Measurements from ENCODE around the gene ZNF845. TPM values are rescaled to one million over a fixed set of nuclear protein-coding genes. Genes with fewer than 3 reads are reported as not detected.
"Not testable (repeated sequence)": the region's sequence is repeated elsewhere in the genome, so short reads cannot be mapped to it uniquely, and the experiment has no call there.

The ZNF845 gene
- total RNA-seq, 1 experiment from 2014 or later: 9.9 TPM

GRCh38 chr19:53395840-53396524, 62.4 kb downstream of the ZNF845 start:
- peak overlapping the region; percentile 78 for H3K4me3 ChIP-seq (ENCODE audit: insufficient read depth, low read depth, low read length)
- not testable (repeated sequence) for H3K27me3 ChIP-seq (ENCODE audit: control insufficient read depth, insufficient read depth, low read length); DNase-seq; H3K36me3 ChIP-seq (replicated peaks; ENCODE audit: control insufficient read depth, insufficient read depth, low read length)

DNA sequence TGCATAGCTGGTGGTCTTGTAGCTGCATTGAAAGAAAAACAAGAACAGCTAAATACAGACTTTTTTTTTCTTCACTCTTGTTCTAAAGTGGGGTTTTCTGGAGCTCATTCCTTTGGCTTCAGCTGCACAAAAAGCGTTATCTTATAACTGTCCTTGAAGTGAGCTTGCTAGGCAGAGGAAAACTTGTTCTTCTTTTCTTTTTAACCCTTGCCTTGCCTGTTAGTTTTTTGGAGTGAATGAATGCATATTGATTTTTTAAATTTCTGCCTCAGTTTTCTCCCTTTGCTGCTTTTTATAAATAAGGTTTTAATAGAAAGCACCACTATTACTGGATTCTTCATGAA, 62.9 kb downstream of the ZNF845 start:
- Histone ChIP-seq H3K36me3 (replicated peaks; ENCODE audit: control insufficient read depth, insufficient read depth, low read length) (peaks cover 5% of the 10 kb centered on the region), H3K27me3 (ENCODE audit: control insufficient read depth, insufficient read depth, low read length) (no peaks in the 10 kb centered on the region), H3K4me3 (ENCODE audit: insufficient read depth, low read depth, low read length) (no peak overlapping the region)
- DNase-seq: no peak

DNA sequence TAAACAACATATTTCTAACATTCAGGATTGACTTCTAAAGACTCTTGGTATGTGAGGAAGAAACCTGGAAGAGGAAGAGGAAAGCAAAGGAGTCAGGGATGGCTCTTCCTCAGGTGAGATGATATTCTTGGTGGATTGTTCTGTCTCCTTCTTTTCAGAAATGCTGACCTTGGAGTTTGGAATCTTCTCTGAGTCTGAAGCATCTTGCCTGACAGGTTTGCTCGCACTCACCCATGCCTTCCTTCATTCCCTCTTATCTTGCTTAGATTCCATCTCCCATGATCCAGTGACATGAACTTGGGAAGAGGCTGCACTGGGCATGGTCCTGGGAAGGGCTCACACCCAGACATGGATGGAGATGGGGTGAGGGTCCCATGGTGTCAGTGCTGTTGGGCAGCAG, 64.4 kb downstream of the ZNF845 start:
- not testable (repeated sequence) for H3K27me3 ChIP-seq (ENCODE audit: control insufficient read depth, insufficient read depth, low read length); H3K4me3 ChIP-seq (ENCODE audit: insufficient read depth, low read depth, low read length); DNase-seq
- H3K36me3 ChIP-seq (replicated peaks; ENCODE audit: control insufficient read depth, insufficient read depth, low read length): peaks cover 11% of the 10 kb centered on the region

Other genes starting within 250 kb of the ZNF845 start
- 21.6 and 48.7 TPM in 2 replicates for gene ZNF160, start 230.3 kb upstream of the ZNF845 start, total RNA-seq (2014; rRNA removed; shearing (Covaris generic))
- 5.5 and 9.6 TPM in 2 replicates for gene ZNF415, start 200.8 kb upstream of the ZNF845 start, total RNA-seq (2014; rRNA removed; shearing (Covaris generic))
- gene ZNF347, start 174.7 kb upstream of the ZNF845 start, total RNA-seq (2014; rRNA removed; shearing (Covaris generic)): 7.1 and 9.7 TPM in 2 replicates
- gene ZNF665, start 140.4 kb upstream of the ZNF845 start, total RNA-seq (2014; rRNA removed; shearing (Covaris generic)): 3.9 and 4.0 TPM in 2 replicates
- gene ZNF677, start 78.9 kb upstream of the ZNF845 start, total RNA-seq (2014; rRNA removed; shearing (Covaris generic)): 1.00 and 1.0 TPM in 2 replicates
- not detected in 2 replicates for gene VN1R2, start 75.5 kb upstream of the ZNF845 start, total RNA-seq (2014; rRNA removed; shearing (Covaris generic))
- not detected in 2 replicates for gene VN1R4, start 66.0 kb upstream of the ZNF845 start, total RNA-seq (2014; rRNA removed; shearing (Covaris generic))
- gene ZNF525, start 32.0 kb downstream of the ZNF845 start, total RNA-seq (2014; rRNA removed; shearing (Covaris generic)): 11.3 and 23.6 TPM in 2 replicates
- gene ZNF765, start 61.4 kb downstream of the ZNF845 start, total RNA-seq (2014; rRNA removed; shearing (Covaris generic)): 12.4 and 14.4 TPM in 2 replicates
- 29.7 and 44.9 TPM in 2 replicates for gene ZNF761, start 98.2 kb downstream of the ZNF845 start, total RNA-seq (2014; rRNA removed; shearing (Covaris generic))
- 12.0 and 13.9 TPM in 2 replicates for gene ZNF813, start 134.0 kb downstream of the ZNF845 start, total RNA-seq (2014; rRNA removed; shearing (Covaris generic))
- 23.2 and 32.4 TPM in 2 replicates for gene ZNF331, start 204.4 kb downstream of the ZNF845 start, total RNA-seq (2014; rRNA removed; shearing (Covaris generic))

All from H7 (cell line).